Liver (tissue), 9 donors: ENCODE data around the gene THADA. TPM values are rescaled to one million over a fixed set of nuclear protein-coding genes. Genes with fewer than 3 reads are reported as not detected.

ENCODE experiments used
- DNase-seq: peaks from one replicate; pipeline ENCODE4 v3.0.0-alpha.2; 2017; ENCODE audit warnings: low spot score
- H3K27ac ChIP-seq, 2 donors: one replicate each; pipeline ENCODE4 v1.7.0; 2013; ENCODE audit warnings: inconsistent platforms in 2 of 2, low read length in 2 of 2, control low read depth in 1 of 2, low read depth in 1 of 2, mild to moderate bottlenecking in 1 of 2
- H3K27me3 ChIP-seq, 4 donors: one replicate each; pipeline versions ENCODE4 v1.6.1 to v1.7.0; 2013; ENCODE audit warnings: low read length in 3 of 4, inconsistent platforms in 1 of 4, mild to moderate bottlenecking in 1 of 4, moderate library complexity in 1 of 4; ENCODE audit not compliant: control insufficient read depth in 4 of 4, insufficient read depth in 4 of 4
- H3K36me3 ChIP-seq, 4 donors: one replicate each; pipeline versions ENCODE4 v1.6.1 to v1.7.0; 2013; ENCODE audit warnings: low read length in 3 of 4, mild to moderate bottlenecking in 3 of 4, low read depth in 1 of 4, moderate library complexity in 1 of 4; ENCODE audit not compliant: control insufficient read depth in 4 of 4, insufficient read depth in 3 of 4
- H3K4me1 ChIP-seq, 4 donors: one replicate each; pipeline versions ENCODE4 v1.6.1 to v1.7.0; 2013; ENCODE audit warnings: low read length in 3 of 4, mild to moderate bottlenecking in 3 of 4, moderate library complexity in 1 of 4; ENCODE audit not compliant: control insufficient read depth in 4 of 4, insufficient read depth in 4 of 4
- H3K4me3 ChIP-seq, 3 donors: one replicate each; pipeline versions ENCODE4 v1.6.1 to v1.7.0; 2013; ENCODE audit warnings: low read length in 3 of 3, control low read depth in 1 of 3, low read depth in 1 of 3, mild to moderate bottlenecking in 1 of 3
- H3K9ac ChIP-seq, 2 donors: one replicate each; pipeline ENCODE4 v1.7.0; 2013; ENCODE audit warnings: low read length in 2 of 2, mild to moderate bottlenecking in 2 of 2, moderate library complexity in 2 of 2, control low read depth in 1 of 2, low read depth in 1 of 2
- H3K9me3 ChIP-seq, 4 donors: one replicate each; pipeline versions ENCODE4 v1.6.1 to v1.7.0; 2013; ENCODE audit warnings: low read length in 3 of 4; ENCODE audit not compliant: control insufficient read depth in 4 of 4
- FOXA1 ChIP-seq: IDR thresholded peaks from 2 replicates; pipeline ENCODE4 v1.6.1; 2016; ENCODE audit warnings: antibody characterized with exemption
- FOXA2 ChIP-seq: IDR thresholded peaks from 2 replicates; pipeline ENCODE4 v1.6.1; 2016; ENCODE audit warnings: antibody characterized with exemption
- GABPA ChIP-seq, 2 donors: IDR thresholded peaks in 1 of 2; conservative IDR thresholded peaks in 1 of 2; 2 replicates each; pipeline ENCODE4 v1.6.1; 2016; ENCODE audit warnings: antibody characterized with exemption in 2 of 2, mild to moderate bottlenecking in 1 of 2, moderate library complexity in 1 of 2
- HNF4A ChIP-seq, 2 donors: conservative IDR thresholded peaks; 2 replicates each; pipeline ENCODE4 v1.6.1; 2016; ENCODE audit warnings: antibody characterized with exemption in 2 of 2, mild to moderate bottlenecking in 2 of 2
- HNF4G ChIP-seq: IDR thresholded peaks from 2 replicates; pipeline ENCODE4 v1.6.1; 2016; ENCODE audit warnings: antibody characterized with exemption
- JUND ChIP-seq, 2 donors: IDR thresholded peaks; 2 replicates each; pipeline ENCODE4 v1.6.1; 2016; ENCODE audit warnings: antibody characterized with exemption in 2 of 2
- NR2F2 ChIP-seq: IDR thresholded peaks from 2 replicates; pipeline ENCODE4 v1.6.1; 2016; ENCODE audit warnings: antibody characterized with exemption
- RAD21 ChIP-seq, 2 donors: IDR thresholded peaks; 2 replicates each; pipeline ENCODE4 v1.6.1; 2016; ENCODE audit warnings: antibody characterized with exemption in 2 of 2, mild to moderate bottlenecking in 2 of 2
- RXRA ChIP-seq, 2 donors: IDR thresholded peaks; 2 replicates each; pipeline ENCODE4 v1.6.1; 2017 to 2018; ENCODE audit warnings: antibody characterized with exemption in 2 of 2, mild to moderate bottlenecking in 1 of 2
- SP1 ChIP-seq: IDR thresholded peaks from 2 replicates; pipeline ENCODE4 v1.6.1; 2018; ENCODE audit warnings: antibody characterized with exemption, mild to moderate bottlenecking
- TAF1 ChIP-seq: conservative IDR thresholded peaks from 2 replicates; pipeline ENCODE4 v1.6.1; 2016; ENCODE audit warnings: antibody characterized with exemption, mild to moderate bottlenecking
- YY1 ChIP-seq: IDR thresholded peaks from 2 replicates; pipeline ENCODE4 v1.6.1; 2016; ENCODE audit warnings: antibody characterized with exemption, mild to moderate bottlenecking
- WGBS: extraction: QIAGEN DNeasy Blood & Tissue Kit; methylation state at CpG from one replicate; pipeline ENCODE4 v1.1.7; 2013; 5-methylcytosine and 5-hydroxymethylcytosine counted together
- polyA plus RNA-seq, 2 donors: library from polyadenylated mRNA; stranded (reverse) in 1 of 2; unstranded in 1 of 2; fragments of 200-250 nt in 1 of 2; fragments of >200 nt in 1 of 2; fragmentation: Nextera tagmentation in 1 of 2; extraction: Ambion mirVana in 1 of 2; gene quantifications; one replicate each; pipeline versions ENCODE4 v1.2.1 to v1.2.3, GENCODE V29; 2013 to 2015
- total RNA-seq, 2 donors: library from RNA; depleted of rRNA; stranded (reverse); fragments of >200 nt; gene quantifications; one replicate each; pipeline ENCODE4 v1.2.3, GENCODE V29; 2014
- TF ChIP-seq, protein P1 (sequence below): IDR thresholded peaks from 2 replicates; pipeline ENCODE4 v1.6.1; 2016; ENCODE audit warnings: antibody characterized with exemption
- TF ChIP-seq, protein P2 (sequence below): IDR thresholded peaks from 2 replicates; pipeline ENCODE4 v1.6.1; 2016; ENCODE audit warnings: antibody characterized with exemption
- TF ChIP-seq, protein P3 (sequence below): IDR thresholded peaks from 2 replicates; pipeline ENCODE4 v1.6.1; 2016; ENCODE audit warnings: antibody characterized with exemption
- TF ChIP-seq, protein P4 (sequence below): IDR thresholded peaks from 2 replicates; pipeline ENCODE4 v1.6.1; 2016; ENCODE audit warnings: antibody characterized with exemption, mild to moderate bottlenecking
- donor health status: healthy.
- donor health status: healthy.
- donor health status: healthy.
- donor health status: healthy.
- donor health status: healthy.

THADA gene
- total and polyA plus RNA-seq, 4 donors, result 12.0 to 37.2 (median 22.3) TPM

DNA sequence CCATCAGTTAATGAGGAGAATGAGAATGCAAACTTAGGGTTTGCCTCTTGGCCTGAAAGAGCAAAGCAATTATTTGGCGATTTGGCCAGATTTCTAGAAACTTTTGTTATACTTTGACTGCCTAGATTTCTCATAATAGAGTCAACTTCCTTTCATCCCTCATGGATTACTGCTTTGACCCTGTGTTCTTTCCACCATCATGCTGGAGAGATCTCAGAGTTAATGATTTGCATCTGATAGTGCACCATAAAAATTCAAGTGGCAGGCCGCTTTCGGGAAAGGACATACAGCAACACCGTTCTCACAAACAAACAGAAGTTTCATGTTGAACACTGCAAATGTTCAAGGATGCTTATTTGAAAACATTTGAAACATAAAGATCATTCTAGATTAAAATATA lies 225.7 kb downstream of the THADA start:
- 34% methylated on average over 4 of the region's 4 CpGs for WGBS
- H3K9me3 ChIP-seq, result no peaks in the 10 kb centered on the region
- no peaks in the 10 kb centered on the region for H3K36me3 ChIP-seq
- no peak overlapping the region for H3K4me3 ChIP-seq
- peaks cover 6 to 39% (median 27%) of the 10 kb centered on the region in 4 donors for H3K4me1 ChIP-seq
- TF ChIP-seq YY1, result peak; percentile 80
- TF ChIP-seq FOXA1, result peak; percentile 9
- TF ChIP-seq SP1, result peak; percentile 17
- TF ChIP-seq JUND (IDR thresholded peaks at IDR 0.05), result peak in 1 of 2 donors; percentile 20
- peak in 1 of 2 donors; percentile 57 for TF ChIP-seq HNF4A (conservative IDR thresholded peaks at IDR 0.05)
- TF ChIP-seq RXRA (IDR thresholded peaks at IDR 0.05), result peak; percentile 38 to 44
- no peak for TF ChIP-seq TAF1
- TF ChIP-seq, protein P1, sequence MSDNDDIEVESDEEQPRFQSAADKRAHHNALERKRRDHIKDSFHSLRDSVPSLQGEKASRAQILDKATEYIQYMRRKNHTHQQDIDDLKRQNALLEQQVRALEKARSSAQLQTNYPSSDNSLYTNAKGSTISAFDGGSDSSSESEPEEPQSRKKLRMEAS, result no peak
- peak; percentile 16 to 42 for TF ChIP-seq RAD21 (IDR thresholded peaks at IDR 0.05)
- H3K9ac ChIP-seq, result peak overlapping the region in 1 of 2 donors; percentile 16
- no peaks in the 10 kb centered on the region for H3K27me3 ChIP-seq
- no peak for DNase-seq
- peak overlapping the region; percentile 21 to 79 for H3K27ac ChIP-seq

DNA sequence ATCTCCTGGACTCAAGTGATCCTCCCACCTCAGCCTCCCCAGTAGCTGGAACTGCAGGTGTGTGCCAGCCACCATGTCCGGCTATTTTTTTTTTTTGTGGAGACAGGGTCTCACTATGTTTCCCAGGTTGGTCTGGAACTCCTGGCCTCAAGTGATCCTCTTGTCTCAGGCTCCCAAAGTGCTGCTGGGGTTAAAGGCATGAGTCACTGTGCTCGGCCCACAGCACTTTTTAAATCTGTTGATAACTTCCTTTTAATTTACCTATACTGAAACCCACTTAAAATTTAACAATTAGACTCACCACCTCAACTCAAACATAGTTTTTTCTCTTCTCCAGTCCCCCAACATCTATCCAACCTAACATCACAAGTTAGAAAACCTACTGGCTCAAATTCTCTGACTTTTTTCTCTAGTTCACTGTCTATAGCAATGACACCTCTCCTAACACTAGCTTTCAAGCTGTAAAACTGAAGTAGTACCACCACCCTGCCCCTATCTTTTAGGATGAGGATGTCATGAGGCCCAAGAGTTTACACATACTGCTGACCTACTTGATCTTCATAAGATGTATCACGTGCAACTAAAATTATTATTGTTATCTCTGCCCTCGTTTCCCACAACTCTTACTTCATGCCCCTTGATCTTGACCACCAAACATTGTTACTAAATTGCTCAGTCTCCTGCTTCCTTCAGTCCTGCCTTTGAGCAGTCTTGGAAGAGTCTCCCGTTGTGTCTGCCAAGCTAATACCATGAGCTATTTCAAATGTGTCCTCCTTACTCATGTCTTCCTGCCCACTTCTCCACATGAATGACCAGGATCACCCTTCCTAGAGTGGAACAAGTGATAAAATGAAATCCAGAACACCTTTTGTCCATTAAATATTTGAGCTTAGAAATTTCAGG lies 227.1 kb downstream of the THADA start:
- Histone ChIP-seq H3K9me3 (no peaks in the 10 kb centered on the region), H3K9ac (no peak overlapping the region), H3K4me1 (peaks cover 6 to 34% (median 21%) of the 10 kb centered on the region in 4 donors), H3K27ac (no peak overlapping the region), H3K4me3 (no peak overlapping the region), H3K27me3 (no peaks in the 10 kb centered on the region), H3K36me3 (no peaks in the 10 kb centered on the region)
- TF ChIP-seq FOXA2 (no peak), YY1 (no peak), GABPA (IDR thresholded peaks at IDR 0.05 in 1 of 2, conservative IDR thresholded peaks at IDR 0.05 in 1 of 2) (no peak), RXRA (IDR thresholded peaks at IDR 0.05) (no peak), SP1 (no peak), HNF4G (no peak)
- TF ChIP-seq, protein P2, sequence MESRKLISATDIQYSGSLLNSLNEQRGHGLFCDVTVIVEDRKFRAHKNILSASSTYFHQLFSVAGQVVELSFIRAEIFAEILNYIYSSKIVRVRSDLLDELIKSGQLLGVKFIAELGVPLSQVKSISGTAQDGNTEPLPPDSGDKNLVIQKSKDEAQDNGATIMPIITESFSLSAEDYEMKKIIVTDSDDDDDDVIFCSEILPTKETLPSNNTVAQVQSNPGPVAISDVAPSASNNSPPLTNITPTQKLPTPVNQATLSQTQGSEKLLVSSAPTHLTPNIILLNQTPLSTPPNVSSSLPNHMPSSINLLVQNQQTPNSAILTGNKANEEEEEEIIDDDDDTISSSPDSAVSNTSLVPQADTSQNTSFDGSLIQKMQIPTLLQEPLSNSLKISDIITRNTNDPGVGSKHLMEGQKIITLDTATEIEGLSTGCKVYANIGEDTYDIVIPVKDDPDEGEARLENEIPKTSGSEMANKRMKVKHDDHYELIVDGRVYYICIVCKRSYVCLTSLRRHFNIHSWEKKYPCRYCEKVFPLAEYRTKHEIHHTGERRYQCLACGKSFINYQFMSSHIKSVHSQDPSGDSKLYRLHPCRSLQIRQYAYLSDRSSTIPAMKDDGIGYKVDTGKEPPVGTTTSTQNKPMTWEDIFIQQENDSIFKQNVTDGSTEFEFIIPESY, result no peak
- 89% methylated on average over 5 of the region's 5 CpGs for WGBS
- no peak for DNase-seq

DNA sequence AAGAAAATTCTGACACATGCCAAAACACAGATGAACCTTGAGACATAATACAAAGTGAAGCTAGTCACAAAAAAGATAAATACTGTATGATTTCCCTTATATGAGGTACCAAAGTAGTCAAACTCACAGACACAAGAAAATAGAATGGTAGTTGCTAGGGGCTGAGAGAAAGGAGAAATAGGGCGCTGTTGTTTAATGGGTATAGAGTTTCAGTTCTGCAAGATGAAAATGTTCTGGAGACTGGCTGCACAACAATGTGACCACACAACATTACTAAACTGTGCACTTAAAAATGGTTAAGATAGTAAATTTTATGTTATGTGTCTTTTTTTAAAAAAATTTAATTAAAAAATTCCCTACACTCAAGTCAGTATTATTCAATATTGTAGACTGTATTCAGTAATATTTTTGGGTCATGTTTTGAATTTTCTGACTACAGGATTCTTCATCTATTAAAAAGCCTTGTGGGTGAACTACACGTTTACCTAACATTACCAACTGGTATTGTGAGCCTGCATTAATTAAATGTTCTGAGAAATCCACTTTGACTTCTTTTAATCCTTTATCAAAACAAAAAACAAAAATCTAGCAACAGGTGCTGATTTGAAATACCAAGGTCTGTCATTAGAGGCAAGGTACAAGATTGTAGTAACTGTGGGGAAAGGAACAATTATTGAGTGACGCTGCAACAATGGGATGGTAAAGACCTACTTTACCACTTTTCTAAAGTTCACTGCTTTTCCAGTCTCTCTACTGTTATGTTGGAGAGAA lies 228.6 kb downstream of the THADA start:
- Histone ChIP-seq H3K9ac (no peak overlapping the region), H3K36me3 (no peaks in the 10 kb centered on the region), H3K27ac (no peak overlapping the region), H3K9me3 (no peaks in the 10 kb centered on the region), H3K4me1 (peaks cover 4 to 26% (median 18%) of the 10 kb centered on the region in 4 donors), H3K27me3 (no peaks in the 10 kb centered on the region), H3K4me3 (no peak overlapping the region)
- TF ChIP-seq FOXA2, result no peak
- no peak for TF ChIP-seq TAF1
- TF ChIP-seq, protein P3, sequence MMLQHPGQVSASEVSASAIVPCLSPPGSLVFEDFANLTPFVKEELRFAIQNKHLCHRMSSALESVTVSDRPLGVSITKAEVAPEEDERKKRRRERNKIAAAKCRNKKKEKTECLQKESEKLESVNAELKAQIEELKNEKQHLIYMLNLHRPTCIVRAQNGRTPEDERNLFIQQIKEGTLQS, result no peak
- TF ChIP-seq, protein P4, sequence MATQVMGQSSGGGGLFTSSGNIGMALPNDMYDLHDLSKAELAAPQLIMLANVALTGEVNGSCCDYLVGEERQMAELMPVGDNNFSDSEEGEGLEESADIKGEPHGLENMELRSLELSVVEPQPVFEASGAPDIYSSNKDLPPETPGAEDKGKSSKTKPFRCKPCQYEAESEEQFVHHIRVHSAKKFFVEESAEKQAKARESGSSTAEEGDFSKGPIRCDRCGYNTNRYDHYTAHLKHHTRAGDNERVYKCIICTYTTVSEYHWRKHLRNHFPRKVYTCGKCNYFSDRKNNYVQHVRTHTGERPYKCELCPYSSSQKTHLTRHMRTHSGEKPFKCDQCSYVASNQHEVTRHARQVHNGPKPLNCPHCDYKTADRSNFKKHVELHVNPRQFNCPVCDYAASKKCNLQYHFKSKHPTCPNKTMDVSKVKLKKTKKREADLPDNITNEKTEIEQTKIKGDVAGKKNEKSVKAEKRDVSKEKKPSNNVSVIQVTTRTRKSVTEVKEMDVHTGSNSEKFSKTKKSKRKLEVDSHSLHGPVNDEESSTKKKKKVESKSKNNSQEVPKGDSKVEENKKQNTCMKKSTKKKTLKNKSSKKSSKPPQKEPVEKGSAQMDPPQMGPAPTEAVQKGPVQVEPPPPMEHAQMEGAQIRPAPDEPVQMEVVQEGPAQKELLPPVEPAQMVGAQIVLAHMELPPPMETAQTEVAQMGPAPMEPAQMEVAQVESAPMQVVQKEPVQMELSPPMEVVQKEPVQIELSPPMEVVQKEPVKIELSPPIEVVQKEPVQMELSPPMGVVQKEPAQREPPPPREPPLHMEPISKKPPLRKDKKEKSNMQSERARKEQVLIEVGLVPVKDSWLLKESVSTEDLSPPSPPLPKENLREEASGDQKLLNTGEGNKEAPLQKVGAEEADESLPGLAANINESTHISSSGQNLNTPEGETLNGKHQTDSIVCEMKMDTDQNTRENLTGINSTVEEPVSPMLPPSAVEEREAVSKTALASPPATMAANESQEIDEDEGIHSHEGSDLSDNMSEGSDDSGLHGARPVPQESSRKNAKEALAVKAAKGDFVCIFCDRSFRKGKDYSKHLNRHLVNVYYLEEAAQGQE, result no peak
- TF ChIP-seq, protein P2, result no peak
- no peak for TF ChIP-seq HNF4A (conservative IDR thresholded peaks at IDR 0.05)
- TF ChIP-seq RXRA (IDR thresholded peaks at IDR 0.05), result no peak
- TF ChIP-seq FOXA1, result no peak
- TF ChIP-seq HNF4G, result no peak
- no peak for TF ChIP-seq RAD21 (IDR thresholded peaks at IDR 0.05)
- TF ChIP-seq, protein P1, result no peak
- no peak for TF ChIP-seq NR2F2
- WGBS, result 93% methylated on average over 3 of the region's 3 CpGs
- DNase-seq, result no peak
